AG04450 (cell line): ENCODE measurements around the gene ANXA9. TPM values are rescaled to one million over a fixed set of nuclear protein-coding genes. Genes with fewer than 3 reads are reported as not detected.

Experiments
- CTCF ChIA-PET: fragments of 300-600, 350-600 bp; formaldehyde crosslinking; extraction: SDS; loops from one replicate; lab custom pipeline; 2022; ENCODE audit warnings: antibody characterized with exemption, inconsistent platforms; lab: Charles Lee
- POLR2A ChIA-PET: fragments of 350-600 bp; formaldehyde crosslinking; extraction: SDS; loops from one replicate; lab custom pipeline; 2021; ENCODE audit warnings: antibody characterized with exemption, inconsistent platforms; lab: Yijun Ruan, JAX
- DNase-seq: peaks from one replicate; pipeline ENCODE4 v3.0.0-alpha.2; 2011; ENCODE audit warnings: low read depth, low spot score
- H3K27ac ChIP-seq: one replicate; pipeline ENCODE4 v1.5.1; 2012; ENCODE audit warnings: low read depth, low read length, control low read depth
- H3K27me3 ChIP-seq: one replicate; pipeline ENCODE4 v1.6.0; 2012; ENCODE audit warnings: low read length; ENCODE audit not compliant: control insufficient read depth, insufficient read depth
- H3K4me3 ChIP-seq: 2 replicates; pipeline ENCODE4 v1.5.1; 2011; ENCODE audit warnings: mild to moderate bottlenecking, low read depth, low read length, control low read depth
- H3K9me3 ChIP-seq: 2 replicates; pipeline ENCODE4 v1.5.1; 2012; ENCODE audit warnings: low read length; ENCODE audit not compliant: control insufficient read depth, insufficient read depth
- CTCF ChIP-seq: IDR thresholded peaks from 2 replicates; pipeline ENCODE4 v1.5.1; 2011; ENCODE audit warnings: low read depth, low read length, control low read depth, inconsistent platforms
- polyA plus RNA-seq: library from polyadenylated mRNA; depleted of rRNA; stranded (reverse); fragments of >200 nt; gene quantifications from 2 replicates; pipeline ENCODE4 v1.2.3, GENCODE V29; 2011

Gene ANXA9
- polyA plus RNA-seq, 1 experiment = 0.10 TPM

GRCh38 chr1:150995460-150995859, 13.4 kb downstream of the ANXA9 start:
- H3K27me3 ChIP-seq = no peaks in the 10 kb centered on the region
- H3K27ac ChIP-seq = no peak overlapping the region
- no peaks in the 10 kb centered on the region for H3K9me3 ChIP-seq
- TF ChIP-seq CTCF = no peak
- DNase-seq = no peak
- ChIA-PET CTCF (interaction anchor here (0.7 to 3.9 kb wide), 18 partner anchors 9 to 433 kb away, joined by 3 to 63 read pairs (median 6); partner anchors contain the start of genes ANXA9 and MINDY1), POLR2A (interaction anchor here (0.8 to 1.9 kb wide), 3 partner anchors 11 to 416 kb away, joined by 4 to 10 read pairs (median 8); partner anchors contain the start of genes MCL1 and MINDY1)
- H3K4me3 ChIP-seq = no peak overlapping the region

GRCh38 chr1:150995896-150996295, 13.8 kb downstream of the ANXA9 start:
- no peak overlapping the region for H3K4me3 ChIP-seq
- no peaks in the 10 kb centered on the region for H3K9me3 ChIP-seq
- ChIA-PET POLR2A (interaction anchor here (0.8 to 1.9 kb wide), 3 partner anchors 10 to 416 kb away, joined by 4 to 10 read pairs (median 8); partner anchors contain the start of genes MCL1 and MINDY1), CTCF (interaction anchor here (0.6 to 3.9 kb wide), 26 partner anchors 9 to 436 kb away, joined by 3 to 63 read pairs (median 4); partner anchors contain the start of genes ANXA9, CERS2, MINDY1 and SETDB1)
- no peaks in the 10 kb centered on the region for H3K27me3 ChIP-seq
- no peak for DNase-seq
- TF ChIP-seq CTCF = peak; percentile 68
- H3K27ac ChIP-seq = no peak overlapping the region

GRCh38 chr1:150997126-150997872, 15.2 kb downstream of the ANXA9 start:
- TF ChIP-seq CTCF = no peak
- Histone ChIP-seq H3K27me3 (no peaks in the 10 kb centered on the region), H3K4me3 (no peak overlapping the region), H3K27ac (no peak overlapping the region), H3K9me3 (no peaks in the 10 kb centered on the region)
- POLR2A ChIA-PET = interaction anchor here (0.6 to 1.0 kb wide), 2 partner anchors 9 to 21 kb away, joined by 3 to 6 read pairs; partner anchors contain the start of gene MINDY1
- CTCF ChIA-PET = interaction anchor here (1.1 to 3.9 kb wide), 10 partner anchors 7 to 437 kb away, joined by 3 to 63 read pairs (median 4); partner anchors contain the start of genes ANXA9, CERS2, MINDY1 and SETDB1
- DNase-seq = no peak

GRCh38 chr1:150997949-150998348, 15.9 kb downstream of the ANXA9 start:
- CTCF ChIA-PET = interaction anchor here (2.7 kb wide), 1 partner anchor 18 kb away, joined by 9 read pairs; no protein-coding TSS in a partner anchor
- POLR2A ChIA-PET = interaction anchor here (1.0 kb wide), 1 partner anchor 8 kb away, joined by 6 read pairs; the partner anchor contains the start of gene MINDY1
- no peak overlapping the region for H3K4me3 ChIP-seq
- no peaks in the 10 kb centered on the region for H3K27me3 ChIP-seq
- no peak for DNase-seq
- no peak for TF ChIP-seq CTCF
- H3K9me3 ChIP-seq = no peaks in the 10 kb centered on the region
- no peak overlapping the region for H3K27ac ChIP-seq
